WERI-Rb-1 (cell line): ENCODE data around the gene INVS.

Experiments used
- DNase-seq: peaks from one replicate; pipeline ENCODE4 v3.0.0-alpha.2; 2020
- H3K27ac ChIP-seq: fragments of 250-450 bp; sonication (Bioruptor Pico); 2 replicates; pipeline ENCODE4 v1.5.1; 2020; ENCODE audit warnings: mild to moderate bottlenecking, moderate library complexity
- H3K27me3 ChIP-seq: fragments of 250-450 bp; sonication (Bioruptor Pico); 2 replicates; pipeline ENCODE4 v1.5.1; 2021; ENCODE audit warnings: mild to moderate bottlenecking, low read depth, moderate library complexity; ENCODE audit not compliant: insufficient read depth, severe bottlenecking
- H3K36me3 ChIP-seq: fragments of 250-450 bp; sonication (Bioruptor Pico); 2 replicates; pipeline ENCODE4 v1.5.1; 2020; ENCODE audit warnings: mild to moderate bottlenecking, moderate library complexity
- H3K4me3 ChIP-seq: 2 replicates; pipeline ENCODE4 v1.5.1; 2011; ENCODE audit warnings: low read depth, mild to moderate bottlenecking, control low read depth, low read length
- H3K9me3 ChIP-seq: fragments of 250-450 bp; sonication (Bioruptor Pico); 2 replicates; pipeline ENCODE4 v1.5.1; 2021; ENCODE audit warnings: mild to moderate bottlenecking, moderate library complexity; ENCODE audit not compliant: severe bottlenecking
- CTCF ChIP-seq: IDR thresholded peaks from 2 replicates; pipeline ENCODE4 v1.5.1; 2011; ENCODE audit warnings: low read depth, mild to moderate bottlenecking, control low read depth, inconsistent platforms, low read length

Gene INVS

GRCh38 chr9:100186356-100186755 lies 87.3 kb downstream of the INVS start:
- no peak for TF ChIP-seq CTCF

GRCh38 chr9:100190339-100190738 lies 91.3 kb downstream of the INVS start:
- no peak for DNase-seq
- no peaks in the 10 kb centered on the region for H3K36me3 ChIP-seq
- H3K4me3 ChIP-seq, result no peak overlapping the region
- peaks cover 21% of the 10 kb centered on the region for H3K9me3 ChIP-seq
- H3K27me3 ChIP-seq, result no peaks in the 10 kb centered on the region
- no peak for TF ChIP-seq CTCF
- H3K27ac ChIP-seq, result no peak overlapping the region

More at GRCh38 chr9:100186356-100186755, 87.3 kb downstream of the INVS start:
- no peaks in the 10 kb centered on the region for H3K36me3 ChIP-seq
- no peak overlapping the region for H3K4me3 ChIP-seq
- peaks cover 16% of the 10 kb centered on the region for H3K9me3 ChIP-seq
- no peak overlapping the region for H3K27ac ChIP-seq
- DNase-seq, result no peak
- H3K27me3 ChIP-seq, result no peaks in the 10 kb centered on the region

- no peaks in the 10 kb centered on the region for H3K36me3 ChIP-seq
- no peak for DNase-seq
- no peak overlapping the region for H3K27ac ChIP-seq
These were observed 92.2 kb downstream of the INVS start for GRCh38 chr9:100191264-100191663.

GRCh38 chr9:100193078-100193477 lies 94.0 kb downstream of the INVS start:
- Histone ChIP-seq H3K9me3 (peaks cover 21% of the 10 kb centered on the region), H3K4me3 (no peak overlapping the region), H3K36me3 (no peaks in the 10 kb centered on the region), H3K27ac (no peak overlapping the region), H3K27me3 (no peaks in the 10 kb centered on the region)
- no peak for DNase-seq
- TF ChIP-seq CTCF, result no peak

More at GRCh38 chr9:100191264-100191663, 92.2 kb downstream of the INVS start:
- no peak for TF ChIP-seq CTCF
- Histone ChIP-seq H3K4me3 (no peak overlapping the region), H3K9me3 (peaks cover 21% of the 10 kb centered on the region), H3K27me3 (no peaks in the 10 kb centered on the region)

GRCh38 chr9:100196215-100196614 lies 97.2 kb downstream of the INVS start:
- H3K27me3 ChIP-seq, result no peaks in the 10 kb centered on the region
- H3K9me3 ChIP-seq, result peaks cover 9% of the 10 kb centered on the region
- no peak overlapping the region for H3K4me3 ChIP-seq
- no peak overlapping the region for H3K27ac ChIP-seq
- H3K36me3 ChIP-seq, result no peaks in the 10 kb centered on the region
- no peak for TF ChIP-seq CTCF
- DNase-seq, result no peak

GRCh38 chr9:100196828-100197227 lies 97.8 kb downstream of the INVS start:
- peaks cover 2% of the 10 kb centered on the region for H3K9me3 ChIP-seq
- H3K36me3 ChIP-seq, result no peaks in the 10 kb centered on the region
- H3K27ac ChIP-seq, result no peak overlapping the region
- H3K27me3 ChIP-seq, result no peaks in the 10 kb centered on the region
- DNase-seq, result no peak
- no peak overlapping the region for H3K4me3 ChIP-seq
- TF ChIP-seq CTCF, result no peak
